HG03354 (cell line): Measurements from ENCODE around the gene COL26A1.
"Not testable (repeated sequence)": the region's sequence is repeated elsewhere in the genome, so short reads cannot be mapped to it uniquely, and the experiment has no call there.

Experiments used
- ATAC-seq: cut with Tn5 transposase; IDR thresholded peaks from one replicate; pipeline ENCODE4 v1.9.1; 2021; ENCODE audit warnings: mild to moderate bottlenecking; ENCODE audit not compliant: unreplicated experiment, poor library complexity, severe bottlenecking

Gene COL26A1

DNA sequence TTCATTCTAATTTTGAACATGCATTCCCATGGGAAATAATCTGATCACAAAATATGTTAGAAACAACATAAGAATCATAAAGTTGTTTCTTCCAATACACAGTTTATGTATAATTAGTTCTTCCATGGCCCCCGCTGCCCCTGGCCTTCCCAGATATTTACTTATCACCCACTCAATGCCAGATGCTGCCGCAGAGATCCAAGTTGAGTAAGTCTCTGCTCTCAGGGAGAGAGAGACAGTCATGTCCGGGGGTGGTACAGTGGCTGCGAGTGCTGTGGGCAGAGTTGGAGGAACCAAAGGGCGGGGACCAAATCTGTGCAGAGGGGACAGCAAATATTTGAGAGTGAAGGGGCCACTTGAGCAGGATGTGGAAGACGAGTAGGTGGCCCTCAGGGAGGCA, 37.1 kb downstream of the COL26A1 start:
- no peak for ATAC-seq

DNA sequence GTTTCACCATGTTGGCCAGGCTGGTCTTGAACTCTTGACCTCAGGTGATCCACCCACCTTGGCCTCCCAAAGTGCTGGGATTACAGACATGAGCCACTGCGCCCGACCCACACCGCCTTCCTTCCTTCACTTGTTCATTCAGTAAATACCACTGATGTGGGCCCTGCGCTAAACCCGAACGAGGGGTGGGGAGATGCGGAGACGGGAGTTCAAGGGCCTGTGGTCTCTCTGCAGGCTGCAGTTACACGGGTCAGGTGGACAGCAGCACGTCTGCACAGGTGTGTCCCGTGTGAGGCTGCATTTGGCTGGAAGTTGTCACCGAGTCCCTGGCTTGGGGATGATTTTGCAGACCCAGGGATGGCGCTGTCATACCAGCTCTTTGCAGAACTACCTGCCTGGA, 38.1 kb downstream of the COL26A1 start:
- ATAC-seq, result no peak

DNA sequence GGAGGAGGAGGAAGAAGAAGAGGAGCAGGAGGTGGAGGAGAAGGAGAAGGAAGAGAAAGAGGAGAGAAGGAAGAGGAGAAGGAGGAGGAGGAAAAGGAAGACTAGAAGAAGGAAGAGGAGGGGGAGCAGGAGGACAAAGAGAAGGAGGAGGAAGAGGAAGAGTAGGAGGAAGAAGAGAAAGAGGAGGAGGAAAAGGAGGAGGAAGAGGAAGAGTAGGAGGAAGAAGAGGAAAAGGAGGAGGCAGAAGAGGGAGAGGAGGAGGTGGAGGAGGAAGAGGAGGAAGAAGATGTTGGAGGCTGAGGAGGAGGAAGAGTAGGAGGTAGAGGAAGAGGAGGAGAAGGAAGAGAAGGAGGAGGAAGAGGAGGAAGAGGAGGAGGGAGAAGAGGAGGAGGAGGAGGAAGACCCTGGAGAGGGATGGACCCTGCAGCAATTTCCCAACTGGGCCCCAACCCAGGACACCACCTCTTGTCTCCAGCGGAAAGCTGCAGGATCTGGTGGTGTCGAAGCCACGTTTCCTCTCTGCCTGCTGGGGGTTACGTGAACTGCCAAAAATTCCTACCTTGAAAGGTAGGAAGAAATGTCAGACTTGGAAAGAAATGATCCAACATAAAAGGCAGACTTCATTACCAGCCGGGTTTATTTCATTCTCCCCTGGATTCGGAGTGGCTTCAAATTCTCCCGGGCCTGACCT, 38.9 kb downstream of the COL26A1 start:
- no peak for ATAC-seq

DNA sequence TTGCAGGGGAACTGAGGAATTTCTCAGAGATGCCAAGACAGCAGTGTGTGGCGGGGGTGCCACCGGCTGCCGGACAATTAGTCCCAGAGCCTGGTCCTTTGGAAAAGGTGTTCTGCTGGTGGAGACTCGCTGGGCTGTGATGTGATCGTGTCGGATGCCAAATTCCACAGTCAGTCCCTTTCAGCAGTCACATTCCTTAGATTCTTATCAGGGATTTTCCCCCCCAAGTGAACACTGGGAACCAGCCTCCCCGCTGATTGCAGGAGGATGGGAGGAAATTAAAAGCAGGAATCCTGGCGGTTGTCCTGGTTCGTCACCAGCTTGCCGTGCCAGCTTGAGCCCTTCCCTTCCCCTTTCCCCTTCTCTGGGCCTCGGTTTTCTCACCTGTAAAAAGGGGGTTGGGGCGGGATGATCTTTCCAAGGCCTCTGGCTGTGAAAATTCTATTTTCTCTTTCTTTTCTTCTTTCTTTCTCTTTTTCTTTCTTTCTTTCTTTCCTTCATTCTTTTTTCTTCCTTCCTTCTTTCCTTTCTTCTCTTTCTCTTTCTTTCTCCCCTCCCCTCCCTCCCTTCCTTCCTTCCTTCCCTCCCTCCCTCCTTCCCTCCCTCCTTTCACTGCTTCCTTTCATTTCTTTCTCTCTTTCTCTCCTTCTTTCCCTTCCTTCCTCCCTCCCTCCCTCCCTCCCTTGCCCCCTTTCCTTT, 39.6 kb downstream of the COL26A1 start:
- ATAC-seq, result no peak

DNA sequence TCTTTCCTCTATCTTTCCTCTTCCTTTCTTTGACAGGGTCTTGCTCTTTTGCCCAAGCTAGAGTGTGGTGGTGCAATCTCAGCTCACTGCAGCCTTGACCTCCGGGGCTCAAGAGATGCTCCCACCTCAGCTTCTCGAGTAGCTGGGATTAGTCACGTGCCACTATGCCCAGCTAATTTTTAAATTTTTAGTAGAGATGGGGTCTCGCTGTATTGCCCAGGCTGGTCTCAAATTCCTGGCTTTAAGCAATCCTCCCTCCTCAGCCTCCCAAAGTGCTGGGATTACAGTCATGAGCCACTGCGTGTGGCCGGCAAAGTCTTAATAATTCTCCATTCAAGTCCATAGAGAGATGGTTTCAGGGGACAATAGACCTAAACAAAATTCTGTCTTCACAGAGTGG, 40.2 kb downstream of the COL26A1 start:
- ATAC-seq, result no peak

DNA sequence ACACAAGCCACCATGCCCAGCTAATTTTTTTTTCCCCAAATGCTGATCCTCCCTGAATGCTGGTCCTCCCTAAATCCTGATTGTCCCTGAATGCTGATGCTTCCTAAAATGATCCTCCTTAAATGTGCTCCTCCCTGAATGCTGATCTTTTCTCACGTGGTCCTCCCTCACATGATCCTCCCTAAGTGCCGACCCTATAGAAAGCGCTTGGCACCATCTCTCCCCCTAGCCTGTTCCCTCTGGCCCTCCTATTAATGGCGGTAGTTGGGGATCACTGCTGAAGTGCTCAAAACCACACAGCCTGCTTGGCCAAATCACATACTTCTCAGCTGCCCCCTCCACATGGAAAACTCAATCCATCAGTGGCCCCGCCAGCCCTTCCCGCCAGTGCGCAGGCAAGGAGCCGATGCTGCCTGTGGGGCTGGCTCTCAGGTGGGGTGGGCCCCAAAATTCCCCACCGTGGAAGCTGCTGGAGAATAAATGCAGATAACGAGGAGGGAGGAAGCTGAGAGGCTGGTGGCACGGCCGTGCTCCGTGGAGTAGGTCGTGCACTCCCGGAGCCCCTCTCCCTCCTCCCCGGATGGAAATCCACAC, 42.9 kb downstream of the COL26A1 start:
- ATAC-seq, result no peak

DNA sequence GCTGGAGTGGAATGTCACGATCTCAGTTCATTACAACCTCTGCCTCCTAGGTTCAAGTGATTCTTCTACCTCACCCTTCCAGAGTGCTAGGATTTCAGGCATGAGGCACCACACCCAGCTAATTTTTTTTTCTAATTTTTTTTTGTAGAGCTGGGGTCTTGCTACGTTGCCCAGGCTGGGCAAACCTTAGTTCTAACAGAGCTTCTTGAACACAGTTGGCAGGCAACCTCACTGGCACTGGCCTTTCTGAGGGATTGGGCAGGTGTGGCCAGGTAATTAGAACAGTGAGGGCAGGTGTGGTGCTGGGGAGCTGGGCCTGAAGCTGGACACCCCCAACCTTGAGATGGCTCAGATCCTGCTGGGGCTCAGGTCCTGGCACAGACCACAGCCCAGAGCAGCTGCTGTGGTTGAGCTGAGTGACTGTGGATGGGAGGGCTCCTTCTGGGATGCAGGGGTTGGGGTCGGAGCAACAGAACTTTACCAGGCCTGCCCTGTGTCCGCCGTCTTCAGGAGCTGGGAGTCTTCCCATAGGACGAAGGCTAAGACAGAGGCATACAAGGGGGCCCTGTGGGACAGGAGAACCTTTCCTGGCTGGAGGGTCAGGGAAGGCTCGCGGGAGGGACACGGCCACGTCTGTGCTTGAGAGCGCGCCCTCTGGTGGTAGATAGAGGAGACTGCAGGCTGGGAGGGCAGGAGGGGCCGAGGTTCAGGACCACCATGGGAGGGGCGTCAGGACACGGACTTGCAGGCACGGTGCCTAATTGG, 48.2 kb downstream of the COL26A1 start:
- no peak for ATAC-seq

DNA sequence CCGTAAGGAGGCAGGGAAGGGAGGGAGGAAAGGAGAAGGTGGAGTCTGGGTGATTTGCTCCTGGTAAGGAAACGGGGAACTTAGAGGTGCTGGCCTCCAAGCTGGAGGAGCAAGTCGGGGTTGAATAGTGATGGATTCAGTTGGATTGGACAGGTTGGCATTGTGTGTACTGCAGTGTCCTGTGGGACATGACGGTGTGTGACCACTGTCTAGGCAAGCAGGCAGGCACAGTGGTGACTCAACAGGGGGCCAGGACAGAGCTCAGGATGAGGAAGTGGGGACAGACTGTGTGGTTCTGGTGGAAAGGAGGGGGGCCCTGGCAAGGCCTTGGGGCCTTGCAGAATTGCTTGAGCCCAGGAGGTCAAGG, 48.8 kb downstream of the COL26A1 start:
- ATAC-seq, result no peak

DNA sequence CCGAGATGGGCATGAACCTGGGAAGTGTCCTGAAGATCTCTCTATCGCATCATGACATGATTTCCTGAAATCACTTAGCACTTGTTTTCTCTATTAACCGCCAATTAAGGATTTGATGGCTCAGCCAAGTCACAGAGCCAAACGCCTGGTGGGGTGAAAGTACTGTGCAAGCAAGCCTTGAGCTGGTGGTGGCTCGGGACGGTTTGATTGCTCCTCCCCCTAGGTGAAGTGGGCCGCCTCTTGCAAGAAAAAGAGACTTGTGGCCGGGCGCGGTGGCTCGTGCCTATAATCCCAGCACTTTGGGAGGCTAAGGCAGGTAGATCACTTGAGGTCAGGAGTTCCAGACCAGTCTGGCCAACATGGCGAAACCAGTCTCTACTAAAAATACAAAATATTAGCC, 50.3 kb downstream of the COL26A1 start:
- no peak for ATAC-seq

DNA sequence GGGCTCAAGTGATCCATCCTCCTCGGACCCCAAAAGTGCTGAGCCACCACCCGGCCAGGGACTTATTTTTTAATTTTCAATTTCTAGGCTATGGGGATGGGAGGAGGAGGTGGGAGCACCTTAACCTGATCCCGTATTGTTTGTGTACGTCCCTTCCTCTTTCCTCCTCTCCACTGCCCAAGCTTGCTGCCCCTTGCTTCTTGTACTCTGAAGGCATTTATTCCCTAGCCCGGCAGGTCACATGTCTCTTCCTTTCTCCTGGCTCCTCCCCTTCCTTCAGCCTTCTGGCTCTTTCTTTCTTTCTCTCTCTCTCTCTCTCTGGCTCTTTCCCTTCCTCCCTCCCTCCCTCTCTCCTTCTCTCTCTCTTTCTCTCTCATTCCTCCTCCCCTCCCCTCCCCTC, 56.0 kb downstream of the COL26A1 start:
- no peak for ATAC-seq

DNA sequence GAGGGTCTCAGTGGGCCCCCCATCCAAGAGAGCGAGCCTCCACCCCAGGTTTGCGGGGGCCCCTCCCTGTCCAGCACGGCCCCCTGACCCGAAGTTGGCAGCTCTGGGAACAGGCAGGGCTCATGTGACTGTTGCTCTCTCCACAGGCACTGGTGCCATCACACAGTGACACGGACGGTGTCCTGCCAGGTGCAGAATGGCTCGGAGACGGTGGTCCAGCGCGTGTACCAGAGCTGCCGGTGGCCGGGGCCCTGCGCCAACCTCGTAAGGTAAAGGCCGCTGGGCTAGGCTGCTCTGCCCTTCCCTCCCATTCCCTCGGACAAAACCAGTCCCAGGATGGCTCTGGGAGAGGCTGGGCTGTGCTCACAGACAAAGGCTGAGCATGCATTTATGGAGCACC, 57.2 kb downstream of the COL26A1 start:
- no peak for ATAC-seq

DNA sequence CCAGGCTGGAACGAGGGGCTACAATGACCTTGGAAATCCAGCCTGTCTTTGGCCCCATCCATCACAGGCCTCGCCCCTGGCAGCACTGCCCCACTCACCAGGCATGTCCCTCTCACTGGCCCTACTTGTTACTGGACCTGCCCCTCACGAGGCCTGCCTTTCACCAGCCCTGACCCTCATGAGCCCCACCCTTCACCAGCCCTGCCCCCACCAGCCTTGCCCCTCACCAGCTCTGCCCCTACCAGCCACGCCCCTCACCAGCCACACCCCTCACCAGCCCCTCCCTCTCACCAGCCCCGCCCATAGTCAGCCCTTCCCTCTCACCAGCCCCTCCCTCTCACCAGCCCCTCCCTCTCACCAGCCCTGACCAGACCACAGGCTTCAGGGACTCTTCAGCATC, 57.8 kb downstream of the COL26A1 start:
- ATAC-seq, result no peak

DNA sequence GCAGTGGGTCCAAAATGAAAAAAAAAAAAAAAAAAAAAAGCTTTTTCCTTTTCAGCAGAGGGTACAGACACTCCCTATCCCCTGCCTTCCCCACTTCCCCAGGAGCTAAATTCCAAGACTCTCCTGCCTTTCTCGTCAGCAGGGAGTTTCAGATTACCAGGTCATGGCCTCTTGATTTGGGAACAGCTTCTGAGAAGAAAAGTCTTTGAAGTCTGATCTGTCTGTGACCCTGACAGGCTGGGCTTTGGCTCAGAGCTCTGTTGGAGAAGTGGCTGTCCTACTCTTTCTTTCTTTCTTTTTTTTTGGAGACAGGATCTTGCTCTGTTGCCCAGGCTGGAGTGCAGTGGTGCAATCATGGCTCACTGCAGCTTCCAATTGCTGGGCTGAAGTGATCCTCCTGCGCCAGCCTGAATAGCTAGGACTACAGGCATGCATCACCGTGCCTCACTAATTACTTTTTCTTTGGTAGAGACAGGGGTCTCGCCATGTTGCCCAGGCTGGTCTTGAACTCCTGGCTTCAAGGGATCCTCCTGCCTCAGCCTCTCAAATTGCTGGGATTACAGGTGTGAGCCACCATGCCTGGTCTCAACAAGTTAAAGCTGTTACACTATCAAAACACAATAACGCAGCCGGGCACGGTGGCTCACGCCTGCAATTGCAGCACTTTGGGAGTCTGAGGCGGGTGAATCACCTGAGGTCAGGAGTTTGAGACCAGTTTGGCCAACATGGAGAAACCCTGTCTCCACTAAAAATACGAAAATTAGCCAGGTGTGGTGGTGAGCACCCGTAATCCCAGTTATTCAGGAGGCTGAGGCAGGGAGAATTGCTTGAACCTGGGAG, 59.9 kb downstream of the COL26A1 start:
- ATAC-seq, result no peak

DNA sequence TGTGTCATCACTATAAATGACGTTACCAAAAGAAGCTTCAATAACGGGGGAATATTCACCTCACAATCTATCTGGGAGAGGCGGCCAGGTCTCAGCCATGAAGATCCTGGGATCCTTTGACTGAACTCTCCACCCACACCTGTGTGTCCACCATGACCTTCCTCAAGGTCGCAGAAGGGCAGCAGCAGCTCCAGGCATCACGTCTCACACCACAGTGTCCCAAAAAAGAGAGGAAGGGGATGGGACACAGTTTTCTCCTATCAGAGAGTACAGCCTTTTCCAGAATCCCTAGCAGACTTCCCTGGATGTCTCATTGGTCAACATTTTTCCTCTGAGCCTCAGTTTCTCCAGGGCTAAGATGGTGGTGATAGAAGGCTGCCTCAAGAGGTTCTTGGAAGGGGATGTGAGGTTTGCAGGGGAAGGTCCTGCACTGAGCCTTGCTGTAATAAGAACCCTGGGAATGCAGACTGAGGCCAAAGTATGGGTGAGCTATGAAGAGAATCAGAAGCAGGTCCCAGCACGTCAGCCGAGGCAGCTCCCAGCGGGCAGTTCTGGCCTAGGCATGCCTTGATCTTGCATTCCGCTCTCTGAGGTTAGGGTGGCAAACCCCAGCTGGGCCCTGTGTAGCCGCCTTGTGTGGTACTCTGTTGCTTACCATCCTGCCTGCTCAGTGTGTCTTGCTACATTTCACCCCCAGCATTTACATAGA, 63.8 kb downstream of the COL26A1 start:
- no peak for ATAC-seq

DNA sequence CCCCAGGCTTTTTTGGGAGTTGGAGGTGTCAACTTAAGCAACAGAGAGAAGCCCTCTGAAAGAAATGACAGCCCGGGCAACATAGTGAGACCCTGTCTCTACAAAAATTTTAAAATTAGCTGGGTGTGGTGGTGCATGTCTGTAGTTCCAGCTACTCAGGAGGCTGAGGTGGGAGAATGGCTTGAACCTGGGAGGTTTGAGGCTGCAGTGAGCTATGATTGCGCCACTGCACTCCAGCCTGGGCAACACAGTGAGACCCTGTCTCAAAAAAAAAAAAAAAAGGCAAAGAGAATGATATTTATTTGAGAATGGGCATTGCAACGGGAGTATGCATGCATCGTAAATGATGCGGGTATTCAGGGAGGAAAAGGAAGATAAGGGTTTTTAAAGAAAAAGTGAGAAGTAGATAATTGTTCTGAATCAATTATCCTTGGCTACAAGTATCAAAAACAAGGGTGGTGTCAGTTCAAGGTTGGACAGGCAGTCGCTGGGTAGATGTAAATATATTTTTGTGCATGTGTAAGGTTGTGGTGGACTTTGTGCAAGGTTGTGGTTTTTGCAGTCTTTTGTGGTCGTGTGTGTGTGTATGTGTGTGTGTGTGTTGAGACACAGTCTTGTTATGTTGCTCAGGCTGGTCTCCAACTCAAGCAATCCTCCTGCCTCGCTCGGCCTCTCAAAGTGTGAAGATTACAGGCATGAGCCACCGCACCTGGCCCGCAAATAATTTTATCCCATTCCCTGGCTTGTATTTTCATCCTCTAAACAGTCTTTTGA, 65.6 kb downstream of the COL26A1 start:
- no peak for ATAC-seq

DNA sequence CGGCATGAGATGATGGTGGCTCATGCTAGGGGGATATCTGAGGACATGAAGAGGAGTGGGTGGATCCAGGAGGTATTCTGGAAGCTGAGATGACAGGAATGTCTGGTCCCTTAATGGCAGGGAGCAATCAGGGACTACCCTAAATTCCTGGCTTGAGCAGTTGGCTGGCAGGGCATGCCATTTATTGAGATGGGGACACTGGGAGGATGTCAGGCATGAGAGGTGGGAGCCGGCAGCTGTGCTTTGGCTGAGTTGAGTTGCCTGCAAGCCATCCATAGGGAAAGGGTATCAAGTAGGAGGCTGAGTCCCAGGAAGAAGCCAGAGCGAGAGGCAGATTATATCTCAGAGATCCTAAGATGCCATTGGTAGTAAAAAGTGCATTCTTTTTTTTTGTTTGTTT, 69.6 kb downstream of the COL26A1 start:
- no peak for ATAC-seq

DNA sequence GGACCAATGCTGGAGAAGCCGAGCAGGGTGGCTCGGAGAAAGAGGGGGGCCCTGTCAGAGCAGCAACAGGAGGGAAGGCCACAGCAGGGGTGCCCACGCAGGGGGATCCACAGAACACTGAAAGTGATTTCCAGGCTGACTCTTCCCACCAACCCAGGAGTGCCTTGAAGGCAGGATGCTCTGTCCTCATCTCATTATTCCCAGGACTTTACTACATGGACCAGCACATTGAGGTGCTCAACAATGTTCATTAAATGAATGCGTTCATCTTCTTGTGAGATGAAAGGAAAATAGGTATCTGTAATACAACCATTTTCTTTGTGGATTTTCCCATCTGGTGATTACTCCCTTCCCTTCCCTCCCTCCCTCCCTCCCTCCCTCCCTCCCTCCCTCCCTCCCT, 71.0 kb downstream of the COL26A1 start:
- no peak for ATAC-seq

DNA sequence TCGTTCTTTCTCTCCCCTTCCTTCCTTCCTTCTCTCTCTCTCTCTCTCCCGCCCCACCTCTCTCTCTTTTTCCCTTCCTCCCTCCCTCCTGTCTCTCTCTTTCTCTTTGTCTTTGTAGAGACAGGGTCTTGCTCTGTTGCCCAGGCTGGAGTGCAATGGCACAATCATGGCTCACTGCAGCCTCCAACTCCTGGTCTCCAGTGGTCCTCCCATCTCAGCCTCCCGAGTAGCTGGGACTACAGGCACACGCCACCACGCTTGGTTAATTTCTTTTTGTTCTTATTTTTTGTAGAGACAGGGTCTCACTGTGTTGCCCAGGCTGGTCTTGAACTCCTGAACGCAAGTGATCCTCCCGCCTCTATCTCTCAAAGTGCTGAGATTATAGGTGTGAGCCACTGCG, 71.5 kb downstream of the COL26A1 start:
- ATAC-seq, result not testable (repeated sequence)
